Psoas muscle (tissue), 8 donors: ENCODE data around the gene MICAL3. TPM values are rescaled to one million over a fixed set of nuclear protein-coding genes. Genes with fewer than 3 reads are reported as not detected.

ENCODE experiments used
- ATAC-seq, 4 donors: fragments of 200-7000 bp; cut with Tn5 transposase; one replicate each; pipeline ENCODE4 v1.9.1; 2020; ENCODE audit warnings: moderate library complexity in 3 of 4, mild to moderate bottlenecking in 2 of 4
- DNase-seq, 2 donors: peaks; one replicate each; pipeline ENCODE4 v3.0.0-alpha.2; 2020
- H3K27ac ChIP-seq: fragments of 200-600 bp; one replicate; pipeline ENCODE4 v1.8.0; 2022
- H3K27me3 ChIP-seq, 3 donors: fragments of 200-600 bp in 1 of 3; one replicate each; pipeline versions ENCODE4 v1.6.1 to v1.8.0; 2013 to 2022; ENCODE audit warnings: low read length in 2 of 3, mild to moderate bottlenecking in 2 of 3, moderate library complexity in 1 of 3; ENCODE audit not compliant: insufficient read depth in 3 of 3
- H3K36me3 ChIP-seq, 2 donors: fragments of 200-600 bp in 1 of 2; one replicate each; pipeline versions ENCODE4 v1.6.1 to v1.8.0; 2013 to 2022; ENCODE audit warnings: low read depth in 1 of 2, mild to moderate bottlenecking in 1 of 2, moderate library complexity in 1 of 2; ENCODE audit not compliant: insufficient read depth in 1 of 2
- H3K4me1 ChIP-seq: fragments of 200-600 bp; one replicate; pipeline ENCODE4 v1.8.0; 2022
- H3K4me3 ChIP-seq: fragments of 200-600 bp; one replicate; pipeline ENCODE4 v1.8.0; 2022; ENCODE audit warnings: mild to moderate bottlenecking
- H3K9me3 ChIP-seq: fragments of 200-600 bp; one replicate; pipeline ENCODE4 v1.8.0; 2022
- WGBS, 3 donors: extraction: QIAGEN DNeasy Blood & Tissue Kit; methylation state at CpG; one replicate each; pipeline versions ENCODE4 v1.1.6 to v1.1.7; 2013; 5-methylcytosine and 5-hydroxymethylcytosine counted together
- intact Hi-C, 2 donors: fragments of 100-400 bp; cut with DNase I; formaldehyde crosslinking; loops; one replicate each; pipeline versions ENCODE4 v1.11.0 to v1.14.2; 2022
- polyA plus RNA-seq, 3 donors: library from polyadenylated mRNA; stranded (reverse); fragments of 200-250 nt; gene quantifications; one replicate each; pipeline ENCODE4 v1.2.3, GENCODE V29; 2013
- total RNA-seq, 4 donors: library from RNA; stranded (reverse); fragmentation: NEBNext Ultra II Directional in 2 of 4; extraction: Animal tissue kit (Norgen Biotek cat#: 25700) in 2 of 4; gene quantifications; one replicate each; pipeline versions ENCODE4 v1.2.1 to v1.2.4, GENCODE V29; 2021 to 2023
- TF ChIP-seq, protein P1 (sequence below): fragments of 200-600 bp; IDR thresholded peaks from one replicate; pipeline ENCODE4 v1.8.0; 2022; ENCODE audit warnings: antibody characterized with exemption
- donor health status: healthy with polysubstance abuse.
- donor health status: DM: no; HTN: no; CAD: no; lungs with moderate emphysema.
- donor health status: Bipolar disorder and iron deficiency.
- donor health status: healthy.
- donor health status: DM: yes; HTN: yes; CAD: no.
- donor health status: DM: no; HTN: no; CAD: no.
- donor health status: DM: no; HTN: no; CAD: no.
- donor health status: DM: yes; HTN: yes; CAD: no.

MICAL3 gene
- total and polyA plus RNA-seq, 7 donors: 2.1 to 38.3 (median 15.5) TPM

DNA sequence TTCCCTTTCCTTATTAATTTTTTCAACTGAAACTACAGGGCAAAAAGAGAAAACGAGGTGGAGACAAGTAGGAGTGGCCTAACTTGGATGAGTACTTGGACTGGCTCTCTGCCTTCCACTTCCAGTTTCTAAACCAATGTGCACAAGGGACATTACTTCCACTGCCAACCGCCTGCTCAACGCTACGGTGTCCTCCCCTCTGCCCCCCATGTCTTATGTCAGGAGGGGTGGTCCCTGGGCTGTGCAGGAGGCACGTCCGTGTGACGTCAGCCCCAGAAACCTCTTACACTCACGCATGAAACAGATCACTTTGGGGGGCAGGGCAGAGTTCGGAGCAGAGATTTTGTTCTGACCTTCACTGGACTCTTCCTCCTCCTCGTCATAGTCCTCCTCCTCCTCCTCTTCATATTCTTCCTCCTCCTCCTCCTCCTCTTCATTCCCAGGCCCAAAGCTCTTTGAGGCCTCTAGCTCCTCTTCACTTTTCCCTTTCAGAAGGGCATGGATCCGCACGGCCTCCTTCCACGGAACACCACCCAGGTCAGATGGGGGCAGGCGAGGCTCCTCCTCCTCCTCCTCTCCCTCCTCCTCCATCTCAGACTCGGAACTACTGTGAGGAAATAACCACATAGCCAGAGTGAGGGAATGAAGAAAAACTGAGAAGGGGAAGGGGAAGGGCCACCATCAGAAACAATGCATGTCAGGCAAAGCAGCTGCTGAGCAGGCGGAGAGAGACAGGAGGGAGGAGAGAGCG, 192.7 kb downstream of the MICAL3 start:
- Histone ChIP-seq H3K36me3 (peaks cover 0 to 23% of the 10 kb centered on the region in 2 donors), H3K4me3 (no peak overlapping the region), H3K27me3 (no peaks in the 10 kb centered on the region), H3K9me3 (no peaks in the 10 kb centered on the region), H3K4me1 (peaks cover 49% of the 10 kb centered on the region), H3K27ac (peak overlapping the region; percentile 62)
- intact Hi-C loops: loop anchor here (2.0 to 5.0 kb wide), 3 partner anchors 61 to 246 kb away; partner anchors contain the start of gene PEX26 (in 1 of the 2)
- DNase-seq: peak in 1 of 2 donors; percentile 73
- 48 to 72% (median 59%) methylated on average over 17 of the region's 17 CpGs for WGBS, 3 donors
- peak in 1 of 4 donors; percentile 29 for ATAC-seq
- TF ChIP-seq, protein P1, sequence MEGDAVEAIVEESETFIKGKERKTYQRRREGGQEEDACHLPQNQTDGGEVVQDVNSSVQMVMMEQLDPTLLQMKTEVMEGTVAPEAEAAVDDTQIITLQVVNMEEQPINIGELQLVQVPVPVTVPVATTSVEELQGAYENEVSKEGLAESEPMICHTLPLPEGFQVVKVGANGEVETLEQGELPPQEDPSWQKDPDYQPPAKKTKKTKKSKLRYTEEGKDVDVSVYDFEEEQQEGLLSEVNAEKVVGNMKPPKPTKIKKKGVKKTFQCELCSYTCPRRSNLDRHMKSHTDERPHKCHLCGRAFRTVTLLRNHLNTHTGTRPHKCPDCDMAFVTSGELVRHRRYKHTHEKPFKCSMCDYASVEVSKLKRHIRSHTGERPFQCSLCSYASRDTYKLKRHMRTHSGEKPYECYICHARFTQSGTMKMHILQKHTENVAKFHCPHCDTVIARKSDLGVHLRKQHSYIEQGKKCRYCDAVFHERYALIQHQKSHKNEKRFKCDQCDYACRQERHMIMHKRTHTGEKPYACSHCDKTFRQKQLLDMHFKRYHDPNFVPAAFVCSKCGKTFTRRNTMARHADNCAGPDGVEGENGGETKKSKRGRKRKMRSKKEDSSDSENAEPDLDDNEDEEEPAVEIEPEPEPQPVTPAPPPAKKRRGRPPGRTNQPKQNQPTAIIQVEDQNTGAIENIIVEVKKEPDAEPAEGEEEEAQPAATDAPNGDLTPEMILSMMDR: no peak

DNA sequence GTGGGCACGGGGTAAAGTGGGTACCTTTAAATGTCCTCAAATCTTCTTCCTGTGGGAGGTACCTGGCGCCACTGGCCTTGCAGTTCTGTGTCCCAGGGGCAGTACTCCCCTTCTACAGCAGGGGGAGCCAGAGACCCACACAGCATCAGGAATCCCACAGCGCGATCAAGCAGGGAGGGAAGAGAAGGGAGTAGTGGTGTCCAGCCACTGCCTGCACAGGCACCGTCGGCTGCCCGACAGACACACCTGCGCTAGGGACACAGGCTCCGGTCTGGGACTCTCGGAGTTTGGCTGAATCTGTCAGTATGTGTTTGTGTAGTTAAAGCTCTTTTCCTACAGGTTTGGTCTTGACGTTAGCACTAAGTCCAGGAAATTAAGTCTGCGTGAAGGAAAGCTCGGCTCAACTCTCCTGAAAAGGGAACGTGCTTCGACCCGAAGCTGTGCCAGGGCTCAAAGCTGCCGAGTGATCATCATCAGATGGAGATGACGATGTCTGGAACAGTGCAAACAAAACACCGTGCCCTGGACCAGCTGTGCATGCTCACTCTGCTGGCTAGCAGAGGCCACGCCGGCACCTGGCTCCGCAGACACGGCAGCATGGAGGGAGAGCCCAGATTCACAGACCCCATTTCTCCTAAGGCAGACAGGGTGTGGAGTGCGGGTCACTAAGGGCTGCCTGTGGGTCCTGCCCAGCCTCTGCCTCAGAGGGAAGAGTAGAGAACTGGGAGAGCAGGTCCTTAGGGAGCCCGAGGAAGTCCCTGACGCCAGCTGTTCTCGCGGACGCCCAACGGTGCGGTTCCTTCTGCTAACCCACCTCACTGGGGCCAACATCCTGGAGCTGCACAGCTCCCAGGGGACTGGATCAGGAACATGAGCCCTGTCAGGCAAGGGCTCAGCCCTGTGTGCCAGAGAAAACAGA, 194.1 kb downstream of the MICAL3 start:
- intact Hi-C loops: loop anchor here (1.0 to 5.0 kb wide), 5 partner anchors 61 to 247 kb away; partner anchors contain the start of gene PEX26 (in 1 of the 2)

DNA sequence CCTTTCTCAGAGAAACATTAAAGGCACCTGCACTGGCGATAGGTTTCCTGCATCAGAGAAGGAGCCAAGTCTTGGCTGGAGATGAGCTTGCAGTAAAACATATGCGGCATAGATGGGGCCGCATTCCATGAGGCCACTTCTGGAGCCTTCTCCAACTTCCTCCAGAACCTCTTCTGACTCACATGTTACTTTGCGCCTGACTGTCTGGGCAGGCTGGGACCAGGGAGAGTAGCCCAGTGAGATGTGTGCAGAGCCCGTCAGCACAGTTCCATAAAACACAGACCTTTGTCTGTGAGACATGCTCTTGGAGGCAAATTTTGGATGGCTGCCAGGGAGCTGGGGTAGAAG, 194.7 kb downstream of the MICAL3 start:
- peaks cover 33% of the 10 kb centered on the region for H3K4me1 ChIP-seq

More for the DNA sequence above, 194.1 kb downstream of the MICAL3 start:
- no peak overlapping the region for H3K4me3 ChIP-seq
- ATAC-seq (peak; percentile 86 to 95 (median 88)), DNase-seq (peak; percentile 86 to 92)
- H3K4me1 ChIP-seq: peaks cover 36% of the 10 kb centered on the region
- no peaks in the 10 kb centered on the region for H3K9me3 ChIP-seq
- peaks cover 0 to 31% of the 10 kb centered on the region in 2 donors for H3K36me3 ChIP-seq
- TF ChIP-seq, protein P1: peak; percentile 99
- H3K27ac ChIP-seq: peak overlapping the region; percentile 62
- H3K27me3 ChIP-seq: no peaks in the 10 kb centered on the region
- 15 to 25% (median 19%) methylated on average over 30 to 31 of the region's 31 CpGs for WGBS, 3 donors

DNA sequence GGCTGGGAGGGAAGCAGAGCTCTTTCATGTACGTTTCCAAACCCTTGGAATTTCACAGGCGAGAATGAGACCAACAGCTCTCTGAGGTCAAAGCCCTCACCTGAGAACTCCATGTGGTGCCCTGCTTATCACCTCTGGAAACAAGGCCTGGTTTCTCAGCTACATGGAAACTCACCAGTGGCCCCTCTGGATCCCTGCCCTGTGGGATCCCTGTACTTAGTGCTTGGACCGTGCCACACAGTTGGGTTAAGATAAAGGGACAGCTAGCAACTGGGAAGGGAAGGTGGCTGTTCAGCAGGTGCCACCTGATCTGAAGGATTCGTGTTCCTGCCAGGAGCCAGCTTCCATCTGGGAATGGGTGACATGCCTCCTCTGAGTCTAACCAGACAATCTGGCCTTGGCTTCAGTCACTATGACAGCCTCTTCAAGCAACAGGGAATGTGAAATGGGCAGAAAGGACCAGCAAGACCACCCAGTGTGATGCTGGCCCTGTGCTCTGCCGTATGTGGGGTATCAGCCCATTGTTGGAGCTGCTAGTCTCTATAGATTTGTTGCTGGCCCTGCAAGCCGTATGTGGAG, 195.8 kb downstream of the MICAL3 start:
- DNase-seq (no peak), ATAC-seq (no peak)
- TF ChIP-seq, protein P1: no peak
- no peaks in the 10 kb centered on the region for H3K9me3 ChIP-seq
- no peak overlapping the region for H3K4me3 ChIP-seq
- H3K36me3 ChIP-seq: peaks cover 0 to 37% of the 10 kb centered on the region in 2 donors
- intact Hi-C loops: no loop called here
- WGBS, 3 donors: 89 to 92% (median 90%) methylated on average over 6 of the region's 6 CpGs
- H3K27me3 ChIP-seq: no peaks in the 10 kb centered on the region
- peaks cover 26% of the 10 kb centered on the region for H3K4me1 ChIP-seq
- no peak overlapping the region for H3K27ac ChIP-seq

More for the DNA sequence above, 194.7 kb downstream of the MICAL3 start:
- DNase-seq (no peak), ATAC-seq (peak in 2 of 4 donors; percentile 7 to 16)
- H3K27ac ChIP-seq: no peak overlapping the region
- no peaks in the 10 kb centered on the region for H3K27me3 ChIP-seq
- H3K4me3 ChIP-seq: no peak overlapping the region
- intact Hi-C loops: loop anchor here (1.0 to 5.0 kb wide), 5 partner anchors 62 to 248 kb away; partner anchors contain the start of gene PEX26 (in 1 of the 2)
- 81 to 82% (median 82%) methylated on average over 5 of the region's 5 CpGs for WGBS, 3 donors
- TF ChIP-seq, protein P1: no peak
- H3K36me3 ChIP-seq: peaks cover 0 to 36% of the 10 kb centered on the region in 2 donors
- no peaks in the 10 kb centered on the region for H3K9me3 ChIP-seq
